Measurements from ENCODE around the gene ANKRD13C. TPM values are rescaled to one million over a fixed set of nuclear protein-coding genes. Genes with fewer than 3 reads are reported as not detected.

ANKRD13C gene
- total and polyA plus RNA-seq, 8 donors, result 19.1 to 31.0 (median 26.7) TPM

DNA sequence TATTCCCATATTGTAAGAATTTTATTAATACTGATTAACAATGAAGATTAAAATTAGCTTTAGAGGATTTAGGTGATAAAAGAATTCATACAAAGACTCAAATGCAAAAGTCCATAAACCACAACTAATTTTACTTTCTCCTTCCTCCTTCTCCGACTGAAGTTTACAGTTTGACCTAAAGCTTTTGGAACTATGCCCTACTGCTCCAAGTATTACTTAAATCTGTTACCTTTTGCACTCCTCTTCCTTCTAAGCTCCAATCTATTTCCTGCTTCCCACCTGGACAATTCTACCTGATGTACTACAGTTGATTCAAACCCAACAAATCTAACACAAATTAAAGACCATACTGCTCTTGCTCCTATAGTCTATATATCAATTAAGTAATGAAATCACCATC lies 36.3 kb downstream of the ANKRD13C start:
- DNase-seq, result no peak
- intact Hi-C loops (cut with DNase I), result no loop called here
- no peaks in the 10 kb centered on the region for H3K4me1 ChIP-seq
- no peaks in the 10 kb centered on the region for H3K9me3 ChIP-seq
- H3K4me3 ChIP-seq, result no peak overlapping the region
- H3K27me3 ChIP-seq, result no peaks in the 10 kb centered on the region
- H3K27ac ChIP-seq, result no peak overlapping the region
- peaks cover 0 to 9% of the 10 kb centered on the region in 2 donors for H3K36me3 ChIP-seq
- no peak for ATAC-seq
- TF ChIP-seq, protein P1, sequence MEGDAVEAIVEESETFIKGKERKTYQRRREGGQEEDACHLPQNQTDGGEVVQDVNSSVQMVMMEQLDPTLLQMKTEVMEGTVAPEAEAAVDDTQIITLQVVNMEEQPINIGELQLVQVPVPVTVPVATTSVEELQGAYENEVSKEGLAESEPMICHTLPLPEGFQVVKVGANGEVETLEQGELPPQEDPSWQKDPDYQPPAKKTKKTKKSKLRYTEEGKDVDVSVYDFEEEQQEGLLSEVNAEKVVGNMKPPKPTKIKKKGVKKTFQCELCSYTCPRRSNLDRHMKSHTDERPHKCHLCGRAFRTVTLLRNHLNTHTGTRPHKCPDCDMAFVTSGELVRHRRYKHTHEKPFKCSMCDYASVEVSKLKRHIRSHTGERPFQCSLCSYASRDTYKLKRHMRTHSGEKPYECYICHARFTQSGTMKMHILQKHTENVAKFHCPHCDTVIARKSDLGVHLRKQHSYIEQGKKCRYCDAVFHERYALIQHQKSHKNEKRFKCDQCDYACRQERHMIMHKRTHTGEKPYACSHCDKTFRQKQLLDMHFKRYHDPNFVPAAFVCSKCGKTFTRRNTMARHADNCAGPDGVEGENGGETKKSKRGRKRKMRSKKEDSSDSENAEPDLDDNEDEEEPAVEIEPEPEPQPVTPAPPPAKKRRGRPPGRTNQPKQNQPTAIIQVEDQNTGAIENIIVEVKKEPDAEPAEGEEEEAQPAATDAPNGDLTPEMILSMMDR (IDR thresholded peaks at IDR 0.05), result no peak

DNA sequence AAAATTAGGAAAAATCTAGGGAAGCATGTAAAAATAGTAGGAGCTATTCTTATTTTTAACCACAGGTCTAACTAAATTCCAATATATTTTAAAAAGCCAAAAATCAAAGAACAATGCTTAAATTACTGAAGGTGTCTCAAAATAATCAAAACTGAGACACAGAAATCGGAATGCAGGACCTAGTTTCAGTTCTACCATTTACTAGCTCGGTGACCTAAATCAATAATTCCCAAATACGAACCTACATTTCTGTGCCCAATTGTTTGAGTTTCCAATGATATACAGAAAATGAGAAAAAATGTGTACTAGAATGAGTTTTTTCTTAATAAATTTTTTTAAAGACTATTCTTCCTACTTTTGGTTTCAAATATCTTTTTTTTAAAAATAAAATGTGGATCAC lies 37.4 kb downstream of the ANKRD13C start:
- ATAC-seq, result no peak
- H3K4me1 ChIP-seq, result no peaks in the 10 kb centered on the region
- H3K27me3 ChIP-seq, result no peaks in the 10 kb centered on the region
- intact Hi-C loops (cut with DNase I), result no loop called here
- no peaks in the 10 kb centered on the region for H3K9me3 ChIP-seq
- TF ChIP-seq, protein P1 (IDR thresholded peaks at IDR 0.05), result no peak
- H3K36me3 ChIP-seq, result no peaks in the 10 kb centered on the region
- H3K27ac ChIP-seq, result no peak overlapping the region
- no peak overlapping the region for H3K4me3 ChIP-seq
- DNase-seq, result no peak

DNA sequence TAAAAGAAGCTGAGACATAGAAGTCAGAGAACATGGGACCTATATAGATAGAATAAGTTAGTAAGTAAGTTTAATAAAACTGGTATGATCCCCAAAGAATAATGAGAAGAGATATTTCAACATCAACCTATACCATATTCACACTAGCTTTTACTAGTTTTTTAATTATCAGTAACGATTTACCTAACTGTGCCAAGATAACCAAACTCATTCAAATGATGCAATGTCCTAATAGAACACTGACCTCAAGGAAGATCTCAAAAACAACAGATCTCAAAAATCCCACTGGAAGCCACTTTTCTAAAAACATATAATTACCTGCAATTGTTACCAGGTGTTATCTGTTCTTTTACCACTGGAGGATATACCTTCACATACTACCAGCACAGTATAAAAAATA lies 38.7 kb downstream of the ANKRD13C start:
- no peak for ATAC-seq
- Histone ChIP-seq H3K27me3 (no peaks in the 10 kb centered on the region), H3K27ac (no peak overlapping the region), H3K4me1 (no peaks in the 10 kb centered on the region), H3K36me3 (no peaks in the 10 kb centered on the region), H3K9me3 (no peaks in the 10 kb centered on the region), H3K4me3 (no peak overlapping the region)
- intact Hi-C loops (cut with DNase I), result no loop called here
- DNase-seq, result no peak
- TF ChIP-seq, protein P1 (IDR thresholded peaks at IDR 0.05), result no peak

DNA sequence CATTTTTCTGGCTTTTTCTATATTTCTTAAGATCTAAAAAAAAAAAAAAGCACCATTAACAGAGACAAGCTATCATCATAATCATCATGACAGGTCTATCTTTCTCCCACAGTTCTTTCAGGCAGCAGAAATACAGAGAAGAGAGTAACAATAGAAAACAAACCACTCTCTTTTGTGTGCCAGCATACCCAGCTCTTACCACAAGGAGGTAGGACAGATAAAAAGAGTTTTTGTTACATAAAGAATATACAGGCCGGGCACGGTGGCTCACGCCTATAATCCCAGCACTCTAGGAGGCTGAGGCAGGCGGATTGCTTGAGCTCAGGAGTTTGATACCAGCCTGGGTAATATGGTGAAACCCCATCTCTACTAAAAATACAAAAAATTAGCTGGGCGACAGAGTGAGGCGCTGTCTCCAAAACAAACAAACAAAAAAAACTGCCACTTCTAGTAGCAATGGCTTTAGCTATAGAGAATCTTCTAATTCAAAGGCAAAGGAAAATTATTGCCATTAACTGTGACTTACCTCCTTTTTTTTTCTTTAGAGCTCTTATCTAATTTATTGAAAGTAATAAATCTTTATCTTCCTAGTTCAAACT lies 39.7 kb downstream of the ANKRD13C start:
- ATAC-seq, result no peak
- no peaks in the 10 kb centered on the region for H3K27me3 ChIP-seq
- H3K27ac ChIP-seq, result no peak overlapping the region
- DNase-seq, result no peak
- intact Hi-C loops (cut with DNase I), result no loop called here
- no peaks in the 10 kb centered on the region for H3K36me3 ChIP-seq
- no peaks in the 10 kb centered on the region for H3K4me1 ChIP-seq
- no peaks in the 10 kb centered on the region for H3K9me3 ChIP-seq
- TF ChIP-seq, protein P1 (IDR thresholded peaks at IDR 0.05), result no peak
- no peak overlapping the region for H3K4me3 ChIP-seq

DNA sequence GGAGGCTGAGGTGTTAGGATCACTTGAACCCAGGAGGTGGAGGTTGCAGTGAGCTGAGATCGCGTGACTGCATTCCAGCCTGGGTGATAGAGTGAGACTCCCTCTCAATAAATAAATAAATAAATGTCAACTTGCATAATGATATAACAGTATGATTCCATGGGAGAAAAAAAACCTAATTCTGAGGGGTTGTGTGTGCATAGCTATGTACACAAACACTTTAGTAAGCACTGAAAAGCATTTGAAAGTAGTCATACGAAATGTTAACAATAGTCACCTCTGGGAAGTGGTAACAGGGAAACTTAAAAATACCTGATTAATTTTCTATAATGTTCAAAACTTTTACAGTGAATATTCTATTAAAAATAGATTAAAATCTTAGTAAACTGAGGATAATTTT lies 43.2 kb downstream of the ANKRD13C start:
- no peaks in the 10 kb centered on the region for H3K4me1 ChIP-seq
- H3K4me3 ChIP-seq, result no peak overlapping the region
- peaks cover 0 to 20% of the 10 kb centered on the region in 2 donors for H3K36me3 ChIP-seq
- intact Hi-C loops (cut with DNase I), result no loop called here
- no peaks in the 10 kb centered on the region for H3K27me3 ChIP-seq
- ATAC-seq (peak; percentile 62), DNase-seq (no peak)
- no peaks in the 10 kb centered on the region for H3K9me3 ChIP-seq
- TF ChIP-seq, protein P1 (IDR thresholded peaks at IDR 0.05), result no peak
- no peak overlapping the region for H3K27ac ChIP-seq

Measured in left lung (tissue), 10 donors.